HepG2 (cell line): ENCODE measurements around the gene VEGFA. TPM values are rescaled to one million over a fixed set of nuclear protein-coding genes. Genes with fewer than 3 reads are reported as not detected.

ENCODE experiments used
- ARID5B ChIP-seq: IDR thresholded peaks from 2 replicates; pipeline ENCODE4 v1.4.0; 2020; ENCODE audit warnings: mild to moderate bottlenecking, missing genetic modification reagents
- EP300 ChIP-seq, 3 experiments: sonication (generic) in 1 of 3; formaldehyde crosslinking in 1 of 3; IDR thresholded peaks; 2 replicates each; pipeline versions ENCODE4 v1.5.1 to v1.6.1; 2011 to 2020; ENCODE audit warnings: low read depth in 2 of 3, low read length in 2 of 3, borderline replicate concordance in 1 of 3, improper control_type of control experiment in 1 of 3, mild to moderate bottlenecking in 1 of 3, missing genetic modification reagents in 1 of 3, moderate library complexity in 1 of 3
- FLYWCH1 ChIP-seq: sonication (generic); formaldehyde crosslinking; IDR thresholded peaks from 2 replicates; pipeline ENCODE4 v1.8.1; 2023; ENCODE audit warnings: mild to moderate bottlenecking, missing genetic modification reagents
- HMGA1 ChIP-seq: sonication (generic); formaldehyde crosslinking; conservative IDR thresholded peaks from 2 replicates; pipeline ENCODE4 v1.4.0; 2020; ENCODE audit warnings: missing genetic modification reagents
- NCOA2 ChIP-seq: sonication (generic); formaldehyde crosslinking; IDR thresholded peaks from 2 replicates; pipeline ENCODE4 v1.8.0; 2022; ENCODE audit warnings: inconsistent platforms
- NCOA5 ChIP-seq: sonication (generic); formaldehyde crosslinking; IDR thresholded peaks from 2 replicates; pipeline ENCODE4 v1.4.0; 2020; ENCODE audit warnings: missing genetic modification reagents
- PRMT3 ChIP-seq: sonication (generic); formaldehyde crosslinking; IDR thresholded peaks from 2 replicates; pipeline ENCODE4 v1.8.1; 2022; ENCODE audit warnings: low read depth, mild to moderate bottlenecking, moderate library complexity, missing genetic modification reagents, borderline replicate concordance
- ZFAT ChIP-seq: sonication (generic); formaldehyde crosslinking; conservative IDR thresholded peaks from 2 replicates; pipeline ENCODE4 v1.8.1; 2023; ENCODE audit warnings: missing genetic modification reagents, inconsistent platforms
- ZNF3 ChIP-seq: IDR thresholded peaks from 2 replicates; pipeline ENCODE4 v1.7.0; 2017; ENCODE audit warnings: inconsistent platforms
- ZNF451 ChIP-seq: sonication (generic); formaldehyde crosslinking; IDR thresholded peaks from 2 replicates; pipeline ENCODE4 v1.5.0; 2020; ENCODE audit warnings: mild to moderate bottlenecking, missing genetic modification reagents
- ZNF629 ChIP-seq: sonication (generic); formaldehyde crosslinking; conservative IDR thresholded peaks from 2 replicates; pipeline ENCODE4 v1.5.0; 2020; ENCODE audit warnings: missing genetic modification reagents
- polyA plus RNA-seq, 8 experiments: library from polyadenylated mRNA; depleted of rRNA in 3 of 8; stranded (reverse) in 7 of 8; unstranded in 1 of 8; fragments of >200 nt; fragmentation: Illumina TruSeq in 4 of 8; extraction: Trizol in 4 of 8; gene quantifications; 2 replicates each; pipeline versions ENCODE4 v1.2.1 to v1.2.3, GENCODE V29; 2011 to 2016; ENCODE audit warnings: low read depth in 4 of 8, missing spikeins in 1 of 8, mixed read lengths in 1 of 8; ENCODE audit not compliant: insufficient read depth in 1 of 8
- total RNA-seq, 5 experiments: library from RNA; depleted of rRNA; stranded (reverse); fragments of >200 nt; fragmentation: Illumina TruSeq; extraction: Trizol; gene quantifications; 2 replicates each; pipeline ENCODE4 v1.2.3, GENCODE V29; 2016; ENCODE audit warnings: low read depth in 1 of 5
- TF ChIP-seq, protein P1 (sequence below): sonication (generic); formaldehyde crosslinking; IDR thresholded peaks from 2 replicates; pipeline ENCODE4 v1.5.1; 2020; ENCODE audit warnings: mild to moderate bottlenecking, missing genetic modification reagents, borderline replicate concordance
- TF ChIP-seq, protein P2 (sequence below): sonication (generic); formaldehyde crosslinking; IDR thresholded peaks from 2 replicates; pipeline ENCODE4 v1.8.1; 2022; ENCODE audit warnings: low read depth, mild to moderate bottlenecking, missing genetic modification reagents

The VEGFA gene
- total and polyA plus RNA-seq, 2 of the 13 experiments (the other 11 are each of a cell fraction or from before 2014, with no cell fraction given) = 68.1 to 629 TPM

DNA sequence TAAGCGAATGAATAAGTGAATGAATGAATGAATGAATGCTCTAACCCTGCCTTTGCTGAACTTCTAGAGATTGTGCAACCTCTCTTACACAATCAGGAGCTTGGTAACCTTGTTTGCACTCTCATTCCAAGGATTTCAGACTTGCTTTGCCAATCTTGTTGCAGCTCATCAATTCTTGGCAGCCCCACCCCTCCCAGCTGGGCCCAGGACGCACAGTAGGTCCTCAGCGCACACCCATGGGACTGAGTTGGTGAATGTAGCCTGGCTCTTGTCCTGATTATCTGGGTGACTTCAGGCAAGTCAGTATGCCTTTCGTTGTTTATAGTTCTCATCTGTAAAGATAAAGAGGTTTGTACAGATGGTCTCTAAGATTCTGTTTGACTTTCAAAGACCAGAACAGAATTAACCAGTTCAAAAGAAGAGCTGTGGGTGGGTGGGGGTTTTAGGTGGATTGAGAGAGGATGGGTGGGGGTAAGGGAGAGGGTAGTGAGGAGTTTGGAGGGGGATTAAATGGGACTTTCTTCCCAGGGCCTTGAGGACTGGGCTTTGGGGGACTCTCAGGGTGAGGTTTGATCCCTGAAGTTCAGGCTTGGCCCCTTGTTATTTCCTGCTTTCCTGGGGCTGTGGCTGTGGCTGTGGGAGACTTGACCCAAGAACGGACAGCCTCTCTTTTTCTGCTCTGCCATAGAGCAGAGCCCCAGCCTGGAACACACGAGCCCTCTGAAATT, 33.2 kb downstream of the VEGFA start (continued):
- TF ChIP-seq, protein P1, sequence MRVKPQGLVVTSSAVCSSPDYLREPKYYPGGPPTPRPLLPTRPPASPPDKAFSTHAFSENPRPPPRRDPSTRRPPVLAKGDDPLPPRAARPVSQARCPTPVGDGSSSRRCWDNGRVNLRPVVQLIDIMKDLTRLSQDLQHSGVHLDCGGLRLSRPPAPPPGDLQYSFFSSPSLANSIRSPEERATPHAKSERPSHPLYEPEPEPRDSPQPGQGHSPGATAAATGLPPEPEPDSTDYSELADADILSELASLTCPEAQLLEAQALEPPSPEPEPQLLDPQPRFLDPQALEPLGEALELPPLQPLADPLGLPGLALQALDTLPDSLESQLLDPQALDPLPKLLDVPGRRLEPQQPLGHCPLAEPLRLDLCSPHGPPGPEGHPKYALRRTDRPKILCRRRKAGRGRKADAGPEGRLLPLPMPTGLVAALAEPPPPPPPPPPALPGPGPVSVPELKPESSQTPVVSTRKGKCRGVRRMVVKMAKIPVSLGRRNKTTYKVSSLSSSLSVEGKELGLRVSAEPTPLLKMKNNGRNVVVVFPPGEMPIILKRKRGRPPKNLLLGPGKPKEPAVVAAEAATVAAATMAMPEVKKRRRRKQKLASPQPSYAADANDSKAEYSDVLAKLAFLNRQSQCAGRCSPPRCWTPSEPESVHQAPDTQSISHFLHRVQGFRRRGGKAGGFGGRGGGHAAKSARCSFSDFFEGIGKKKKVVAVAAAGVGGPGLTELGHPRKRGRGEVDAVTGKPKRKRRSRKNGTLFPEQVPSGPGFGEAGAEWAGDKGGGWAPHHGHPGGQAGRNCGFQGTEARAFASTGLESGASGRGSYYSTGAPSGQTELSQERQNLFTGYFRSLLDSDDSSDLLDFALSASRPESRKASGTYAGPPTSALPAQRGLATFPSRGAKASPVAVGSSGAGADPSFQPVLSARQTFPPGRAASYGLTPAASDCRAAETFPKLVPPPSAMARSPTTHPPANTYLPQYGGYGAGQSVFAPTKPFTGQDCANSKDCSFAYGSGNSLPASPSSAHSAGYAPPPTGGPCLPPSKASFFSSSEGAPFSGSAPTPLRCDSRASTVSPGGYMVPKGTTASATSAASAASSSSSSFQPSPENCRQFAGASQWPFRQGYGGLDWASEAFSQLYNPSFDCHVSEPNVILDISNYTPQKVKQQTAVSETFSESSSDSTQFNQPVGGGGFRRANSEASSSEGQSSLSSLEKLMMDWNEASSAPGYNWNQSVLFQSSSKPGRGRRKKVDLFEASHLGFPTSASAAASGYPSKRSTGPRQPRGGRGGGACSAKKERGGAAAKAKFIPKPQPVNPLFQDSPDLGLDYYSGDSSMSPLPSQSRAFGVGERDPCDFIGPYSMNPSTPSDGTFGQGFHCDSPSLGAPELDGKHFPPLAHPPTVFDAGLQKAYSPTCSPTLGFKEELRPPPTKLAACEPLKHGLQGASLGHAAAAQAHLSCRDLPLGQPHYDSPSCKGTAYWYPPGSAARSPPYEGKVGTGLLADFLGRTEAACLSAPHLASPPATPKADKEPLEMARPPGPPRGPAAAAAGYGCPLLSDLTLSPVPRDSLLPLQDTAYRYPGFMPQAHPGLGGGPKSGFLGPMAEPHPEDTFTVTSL (CRISPR knock-in tag) = no peak
- TF ChIP-seq EP300 (IDR thresholded peaks at IDR 0.05; ENCODE audit: low read depth in 2 of 2, low read length in 2 of 2) = peak in 1 of 2 experiments; percentile 56; a peak in 2 of 4 replicates
- no peak for TF ChIP-seq EP300 (CRISPR knock-in tag; IDR thresholded peaks at IDR 0.05; ENCODE audit: borderline replicate concordance)
- TF ChIP-seq, protein P2, sequence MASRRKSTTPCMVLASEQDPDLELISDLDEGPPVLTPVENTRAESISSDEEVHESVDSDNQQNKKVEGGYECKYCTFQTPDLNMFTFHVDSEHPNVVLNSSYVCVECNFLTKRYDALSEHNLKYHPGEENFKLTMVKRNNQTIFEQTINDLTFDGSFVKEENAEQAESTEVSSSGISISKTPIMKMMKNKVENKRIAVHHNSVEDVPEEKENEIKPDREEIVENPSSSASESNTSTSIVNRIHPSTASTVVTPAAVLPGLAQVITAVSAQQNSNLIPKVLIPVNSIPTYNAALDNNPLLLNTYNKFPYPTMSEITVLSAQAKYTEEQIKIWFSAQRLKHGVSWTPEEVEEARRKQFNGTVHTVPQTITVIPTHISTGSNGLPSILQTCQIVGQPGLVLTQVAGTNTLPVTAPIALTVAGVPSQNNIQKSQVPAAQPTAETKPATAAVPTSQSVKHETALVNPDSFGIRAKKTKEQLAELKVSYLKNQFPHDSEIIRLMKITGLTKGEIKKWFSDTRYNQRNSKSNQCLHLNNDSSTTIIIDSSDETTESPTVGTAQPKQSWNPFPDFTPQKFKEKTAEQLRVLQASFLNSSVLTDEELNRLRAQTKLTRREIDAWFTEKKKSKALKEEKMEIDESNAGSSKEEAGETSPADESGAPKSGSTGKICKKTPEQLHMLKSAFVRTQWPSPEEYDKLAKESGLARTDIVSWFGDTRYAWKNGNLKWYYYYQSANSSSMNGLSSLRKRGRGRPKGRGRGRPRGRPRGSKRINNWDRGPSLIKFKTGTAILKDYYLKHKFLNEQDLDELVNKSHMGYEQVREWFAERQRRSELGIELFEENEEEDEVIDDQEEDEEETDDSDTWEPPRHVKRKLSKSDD = no peak
- TF ChIP-seq ZNF3 = no peak
- peak; percentile 46; the same call in 1 of the 2 replicates for TF ChIP-seq NCOA2 (CRISPR knock-in tag)
- TF ChIP-seq FLYWCH1 (CRISPR knock-in tag) = no peak
- no peak for TF ChIP-seq ZNF629 (CRISPR knock-in tag)
- TF ChIP-seq ZFAT (CRISPR knock-in tag) = no peak
- no peak for TF ChIP-seq NCOA5 (CRISPR knock-in tag)
- no peak for TF ChIP-seq PRMT3 (CRISPR knock-in tag)
- peak; percentile 72 for TF ChIP-seq ARID5B
- no peak for TF ChIP-seq ZNF451 (CRISPR knock-in tag)
- TF ChIP-seq HMGA1 (CRISPR knock-in tag) = no peak
